ENCODE data around the gene EMILIN2.
"Not testable (repeated sequence)": the region's sequence is repeated elsewhere in the genome, so short reads cannot be mapped to it uniquely, and the experiment has no call there.

The EMILIN2 gene

GRCh38 chr18:2901423-2901985 lies 54.7 kb downstream of the EMILIN2 start:
- no peak for DNase-seq

- no peak for DNase-seq
These were observed 55.5 kb downstream of the EMILIN2 start for GRCh38 chr18:2902327-2902726.

- DNase-seq: no peak
These were observed 56.2 kb downstream of the EMILIN2 start for GRCh38 chr18:2903006-2903405.

GRCh38 chr18:2905854-2906703 lies 59.3 kb downstream of the EMILIN2 start:
- DNase-seq: peak; percentile 28 to 69

- DNase-seq: peak in 1 of 2 experiments; percentile 30
These were observed 60.1 kb downstream of the EMILIN2 start for GRCh38 chr18:2906704-2907549.

GRCh38 chr18:2907550-2908135 lies 60.8 kb downstream of the EMILIN2 start:
- no peak for DNase-seq

- no peak for DNase-seq
These were observed 61.5 kb downstream of the EMILIN2 start for GRCh38 chr18:2908166-2908945.

- no peak for DNase-seq
These were observed 62.1 kb downstream of the EMILIN2 start for GRCh38 chr18:2908946-2909335.

- no peak for DNase-seq
These were observed 62.8 kb downstream of the EMILIN2 start for GRCh38 chr18:2909431-2910140.

GRCh38 chr18:2910261-2910660 lies 63.5 kb downstream of the EMILIN2 start:
- DNase-seq: no peak

- no peak for DNase-seq
These were observed 64.1 kb downstream of the EMILIN2 start for GRCh38 chr18:2910751-2911425.

GRCh38 chr18:2911533-2911932 lies 64.7 kb downstream of the EMILIN2 start:
- no peak for DNase-seq

- no peak for DNase-seq
These were observed 65.8 kb downstream of the EMILIN2 start for GRCh38 chr18:2912357-2913299.

- no peak for DNase-seq
These were observed 66.7 kb downstream of the EMILIN2 start for GRCh38 chr18:2913398-2914005.

- DNase-seq: no peak
These were observed 67.5 kb downstream of the EMILIN2 start for GRCh38 chr18:2914185-2914880.

- DNase-seq: no peak
These were observed 68.1 kb downstream of the EMILIN2 start for GRCh38 chr18:2914881-2915240.

- not testable (repeated sequence) for DNase-seq
These were observed 68.7 kb downstream of the EMILIN2 start for GRCh38 chr18:2915486-2915885.

- DNase-seq: no peak
These were observed 69.4 kb downstream of the EMILIN2 start for GRCh38 chr18:2916184-2916583.

Data from NCI-H524 (cell line).